Epithelial cell of prostate (primary cell): ENCODE measurements around the gene YWHAE.
"Not testable (repeated sequence)": the region's sequence is repeated elsewhere in the genome, so short reads cannot be mapped to it uniquely, and the experiment has no call there.

Source experiments
- DNase-seq: peaks from one replicate; pipeline ENCODE4 v3.0.0-alpha.2; 2011; ENCODE audit warnings: low read depth, low spot score
- H3K27ac ChIP-seq: fragments of 450-650 bp; 2 replicates; pipeline ENCODE4 v1.5.1; 2017; ENCODE audit warnings: mild to moderate bottlenecking

Gene YWHAE

GRCh38 chr17:1413281-1413791, 13.3 kb upstream of the YWHAE start:
- DNase-seq, result peak; percentile 27

GRCh38 chr17:1412185-1413110, 12.4 kb upstream of the YWHAE start:
- DNase-seq, result no peak

More at GRCh38 chr17:1413281-1413791, 13.3 kb upstream of the YWHAE start:
- H3K27ac ChIP-seq, result peak overlapping the region; percentile 39

GRCh38 chr17:1402262-1402586, 2.2 kb upstream of the YWHAE start:
- DNase-seq, result no peak
- no peak overlapping the region for H3K27ac ChIP-seq

More at GRCh38 chr17:1412185-1413110, 12.4 kb upstream of the YWHAE start:
- peak overlapping the region; percentile 39 for H3K27ac ChIP-seq

- no peak for DNase-seq
- H3K27ac ChIP-seq, result peak overlapping the region; percentile 87
These were observed 917 bp downstream of the YWHAE start for GRCh38 chr17:1398931-1399678.

GRCh38 chr17:1398028-1398427, 2.0 kb downstream of the YWHAE start:
- DNase-seq, result no peak

GRCh38 chr17:1395876-1396665, 4.0 kb downstream of the YWHAE start:
- DNase-seq, H3K27ac ChIP-seq: not testable (repeated sequence)

More at GRCh38 chr17:1398028-1398427, 2.0 kb downstream of the YWHAE start:
- H3K27ac ChIP-seq, result peak overlapping the region; percentile 87

- DNase-seq, result no peak
- H3K27ac ChIP-seq, result peak overlapping the region; percentile 38
These were observed 8.4 kb downstream of the YWHAE start for GRCh38 chr17:1391577-1391976.

- no peak for DNase-seq
- H3K27ac ChIP-seq, result peak overlapping the region; percentile 38
These were observed 9.3 kb downstream of the YWHAE start for GRCh38 chr17:1390432-1391367.

GRCh38 chr17:1387490-1388227, 12.4 kb downstream of the YWHAE start:
- DNase-seq, result not testable (repeated sequence)

GRCh38 chr17:1386675-1387190, 13.3 kb downstream of the YWHAE start:
- not testable (repeated sequence) for DNase-seq
- peak overlapping the region; percentile 12 for H3K27ac ChIP-seq

More at GRCh38 chr17:1387490-1388227, 12.4 kb downstream of the YWHAE start:
- H3K27ac ChIP-seq, result peak overlapping the region; percentile 12

GRCh38 chr17:1386265-1386664, 13.8 kb downstream of the YWHAE start:
- no peak for DNase-seq
- H3K27ac ChIP-seq, result peak overlapping the region; percentile 14

- DNase-seq, result no peak
- peak overlapping the region; percentile 14 for H3K27ac ChIP-seq
These were observed 14.2 kb downstream of the YWHAE start for GRCh38 chr17:1385861-1386260.

- DNase-seq, result no peak
- no peak overlapping the region for H3K27ac ChIP-seq
These were observed 15.1 kb downstream of the YWHAE start for GRCh38 chr17:1384905-1385435.

GRCh38 chr17:1379930-1380313, 20.1 kb downstream of the YWHAE start:
- DNase-seq, result no peak
- peak overlapping the region; percentile 15 for H3K27ac ChIP-seq

GRCh38 chr17:1379208-1379929, 20.7 kb downstream of the YWHAE start:
- peak overlapping the region; percentile 15 for H3K27ac ChIP-seq
- DNase-seq, result no peak

GRCh38 chr17:1378476-1378860, 21.6 kb downstream of the YWHAE start:
- H3K27ac ChIP-seq, DNase-seq: not testable (repeated sequence)

- no peak overlapping the region for H3K27ac ChIP-seq
These were observed 22.7 kb downstream of the YWHAE start for GRCh38 chr17:1377334-1377733.

More at GRCh38 chr17:1377334-1377733, 22.7 kb downstream of the YWHAE start:
- DNase-seq, result no peak
